Neural cell (in vitro differentiated cells): ENCODE measurements around the gene ROR2. TPM values are rescaled to one million over a fixed set of nuclear protein-coding genes. Genes with fewer than 3 reads are reported as not detected.

Experiments
- H2AFZ ChIP-seq: fragments of 200-600, 300-800 bp; sonication (generic), shearing (Covaris generic); 2 replicates; pipeline ENCODE4 v1.6.0; 2014; ENCODE audit warnings: low read depth, mild to moderate bottlenecking, antibody characterized with exemption, low read length, moderate library complexity
- H3F3A ChIP-seq: fragments of 200-600 bp; shearing (Covaris generic); 2 replicates; pipeline ENCODE4 v1.6.1; 2016; ENCODE audit warnings: mild to moderate bottlenecking, moderate library complexity, mixed read lengths, antibody characterized with exemption, low read length; ENCODE audit not compliant: insufficient read depth, poor library complexity, severe bottlenecking
- H3K27ac ChIP-seq: fragments of 200-600, 300-800 bp; sonication (generic), shearing (Covaris generic); 2 replicates; pipeline ENCODE4 v1.5.1; 2014; ENCODE audit warnings: mild to moderate bottlenecking, low read length, moderate library complexity
- H3K27me3 ChIP-seq: fragments of 300-800, 200-600 bp; sonication (generic), shearing (Covaris generic); 2 replicates; pipeline ENCODE4 v1.6.0; 2014; ENCODE audit warnings: mild to moderate bottlenecking, low read depth, low read length, moderate library complexity; ENCODE audit not compliant: insufficient read depth
- H3K36me3 ChIP-seq: fragments of 300-800, 200-600 bp; sonication (generic), shearing (Covaris generic); 2 replicates; pipeline ENCODE4 v1.5.1; 2014; ENCODE audit warnings: mild to moderate bottlenecking, antibody characterized with exemption, low read length, moderate library complexity; ENCODE audit not compliant: insufficient read depth
- H3K4me2 ChIP-seq: fragments of 300-800, 200-600 bp; sonication (generic), shearing (Covaris generic); 2 replicates; pipeline ENCODE4 v1.6.0; 2014; ENCODE audit warnings: mild to moderate bottlenecking, low read length
- H3K4me3 ChIP-seq: fragments of 300-800, 200-600 bp; sonication (generic), shearing (Covaris generic); 2 replicates; pipeline ENCODE4 v1.5.1; 2014; ENCODE audit warnings: mild to moderate bottlenecking, low read length, moderate library complexity
- H3K79me2 ChIP-seq: fragments of 200-600 bp; shearing (Covaris generic); replicated peaks from 2 replicates; pipeline ENCODE4 v1.6.0; 2014; ENCODE audit warnings: mild to moderate bottlenecking, low read length, moderate library complexity; ENCODE audit not compliant: insufficient read depth
- H3K9ac ChIP-seq: fragments of 300-800, 200-600 bp; sonication (generic), shearing (Covaris generic); 2 replicates; pipeline ENCODE4 v1.6.1; 2016; ENCODE audit warnings: mild to moderate bottlenecking, low read length, mixed read lengths
- H3K9me2 ChIP-seq: fragments of 200-600 bp; shearing (Covaris generic); 2 replicates; pipeline ENCODE4 v1.6.1; 2016; ENCODE audit warnings: mild to moderate bottlenecking, low read length, mixed read lengths; ENCODE audit not compliant: insufficient read depth
- H3K9me3 ChIP-seq: fragments of 200-600, 300-800 bp; sonication (generic), shearing (Covaris generic); 2 replicates; pipeline ENCODE4 v1.6.1; 2016; ENCODE audit warnings: mild to moderate bottlenecking, mixed run types, low read length, moderate library complexity, mixed read lengths
- H4K20me1 ChIP-seq: fragments of 200-600 bp; shearing (Covaris generic); 2 replicates; pipeline ENCODE4 v1.6.1; 2016; ENCODE audit warnings: mild to moderate bottlenecking, mixed run types; ENCODE audit not compliant: insufficient read depth
- CTCF ChIP-seq: fragments of 450-650 bp; IDR thresholded peaks from 2 replicates; pipeline ENCODE4 v1.5.1; 2014; ENCODE audit warnings: antibody characterized with exemption, mild to moderate bottlenecking, moderate library complexity; ENCODE audit not compliant: poor library complexity, severe bottlenecking
- EP300 ChIP-seq: fragments of 450-650 bp; conservative IDR thresholded peaks from 2 replicates; pipeline ENCODE4 v1.6.1; 2014; ENCODE audit warnings: antibody characterized with exemption, mild to moderate bottlenecking, moderate library complexity; ENCODE audit not compliant: poor library complexity, severe bottlenecking
- EZH2 ChIP-seq: fragments of 200-600, 300-800 bp; shearing (Covaris generic), sonication (generic); IDR thresholded peaks from 2 replicates; pipeline ENCODE4 v1.6.1; 2014; ENCODE audit warnings: antibody characterized with exemption, low read length, borderline replicate concordance, mild to moderate bottlenecking; ENCODE audit not compliant: insufficient read depth, poor library complexity, severe bottlenecking
- MXI1 ChIP-seq: fragments of 450-650 bp; conservative IDR thresholded peaks from 2 replicates; pipeline ENCODE4 v1.6.1; 2014; ENCODE audit warnings: antibody characterized with exemption, mild to moderate bottlenecking; ENCODE audit not compliant: poor library complexity, severe bottlenecking
- POLR2AphosphoS5 ChIP-seq: IDR thresholded peaks from 2 replicates; pipeline ENCODE4 v1.6.1; 2012
- RAD21 ChIP-seq: fragments of 450-650 bp; conservative IDR thresholded peaks from 2 replicates; pipeline ENCODE4 v1.6.1; 2014; ENCODE audit warnings: antibody characterized with exemption, mild to moderate bottlenecking, moderate library complexity
- REST ChIP-seq: IDR thresholded peaks from 2 replicates; pipeline ENCODE4 v1.6.1; 2012; ENCODE audit warnings: borderline replicate concordance
- SMC3 ChIP-seq: fragments of 450-650 bp; conservative IDR thresholded peaks from 2 replicates; pipeline ENCODE4 v1.6.1; 2014; ENCODE audit warnings: antibody characterized with exemption, mild to moderate bottlenecking, moderate library complexity; ENCODE audit not compliant: poor library complexity
- TAF1 ChIP-seq: IDR thresholded peaks from 2 replicates; pipeline ENCODE4 v1.6.1; 2012; ENCODE audit warnings: low read depth
- polyA plus RNA-seq: library from polyadenylated mRNA; depleted of rRNA; stranded (reverse); fragments of >200 nt; gene quantifications from 2 replicates; pipeline ENCODE4 v1.2.3, GENCODE V29; 2014

The ROR2 gene
- polyA plus RNA-seq, 1 donor from 2014 or later = 0.33 TPM

GRCh38 chr9:91697201-91697600, 252.8 kb downstream of the ROR2 start (continued):
- TF ChIP-seq CTCF = no peak

GRCh38 chr9:91694081-91694870, 255.8 kb downstream of the ROR2 start:
- Histone ChIP-seq H3K4me3 (no peak overlapping the region), H2AFZ (no peak overlapping the region), H3K36me3 (no peaks in the 10 kb centered on the region), H3K27ac (no peak overlapping the region), H3F3A (no peaks in the 10 kb centered on the region), H3K9ac (no peak overlapping the region), H3K9me2 (no peaks in the 10 kb centered on the region), H3K9me3 (no peaks in the 10 kb centered on the region), H3K27me3 (no peaks in the 10 kb centered on the region), H4K20me1 (no peaks in the 10 kb centered on the region), H3K4me2 (no peak overlapping the region), H3K79me2 (no peaks in the 10 kb centered on the region)
- TF ChIP-seq POLR2AphosphoS5 (no peak), TAF1 (no peak), EZH2 (no peak), RAD21 (no peak), REST (no peak), CTCF (no peak), SMC3 (no peak), EP300 (no peak), MXI1 (no peak)
